22Rv1 (cell line): ENCODE results near the gene GMPPB.

Source experiments
- H3K27ac ChIP-seq: fragments of 450-650 bp; 2 replicates; pipeline ENCODE4 v1.5.1; 2017
- CTCF ChIP-seq: fragments of 450-650 bp; IDR thresholded peaks from 2 replicates; pipeline ENCODE4 v1.5.1; 2017; ENCODE audit warnings: mild to moderate bottlenecking
- ZFX ChIP-seq: fragments of 450-650 bp; IDR thresholded peaks from 2 replicates; pipeline ENCODE4 v1.6.1; 2017; ENCODE audit warnings: antibody characterized with exemption, borderline replicate concordance

The GMPPB gene

GRCh38 chr3:49721896-49722781 is 1.6 kb downstream of the GMPPB start:
- peak overlapping the region; percentile 97 for H3K27ac ChIP-seq

GRCh38 chr3:49721596-49721895 is 2.2 kb downstream of the GMPPB start:
- H3K27ac ChIP-seq = peak overlapping the region; percentile 97; the same call in 1 of the 2 replicates
- TF ChIP-seq CTCF (no peak), ZFX (no peak)

More at GRCh38 chr3:49721896-49722781, 1.6 kb downstream of the GMPPB start:
- TF ChIP-seq ZFX = no peak
- TF ChIP-seq CTCF = no peak

- H3K27ac ChIP-seq = peak overlapping the region; percentile 97
- no peak for TF ChIP-seq ZFX
- no peak for TF ChIP-seq CTCF
Observed at GRCh38 chr3:49720855-49721595, 2.7 kb downstream of the GMPPB start.

- peak; percentile 54 for TF ChIP-seq CTCF
- TF ChIP-seq ZFX = no peak
- H3K27ac ChIP-seq = peak within 1 kb of the TSS; percentile 75
Observed at GRCh38 chr3:49719214-49719884, 4.4 kb downstream of the GMPPB start, which contains the start of gene AMIGO3. Gene AMIGO3, minus strand, starts transcription at chr3:49719684. Its CDS starts 219 bp downstream, at chr3:49719465.

- H3K27ac ChIP-seq = peak overlapping the region; percentile 75
- no peak for TF ChIP-seq CTCF
Observed at GRCh38 chr3:49718858-49719213, 4.9 kb downstream of the GMPPB start.

- TF ChIP-seq ZFX = no peak
- no peak for TF ChIP-seq CTCF
- peak overlapping the region; percentile 75 for H3K27ac ChIP-seq
Observed at GRCh38 chr3:49717959-49718857, 5.5 kb downstream of the GMPPB start.
